ENCODE measurements around the gene COG3.

DNA sequence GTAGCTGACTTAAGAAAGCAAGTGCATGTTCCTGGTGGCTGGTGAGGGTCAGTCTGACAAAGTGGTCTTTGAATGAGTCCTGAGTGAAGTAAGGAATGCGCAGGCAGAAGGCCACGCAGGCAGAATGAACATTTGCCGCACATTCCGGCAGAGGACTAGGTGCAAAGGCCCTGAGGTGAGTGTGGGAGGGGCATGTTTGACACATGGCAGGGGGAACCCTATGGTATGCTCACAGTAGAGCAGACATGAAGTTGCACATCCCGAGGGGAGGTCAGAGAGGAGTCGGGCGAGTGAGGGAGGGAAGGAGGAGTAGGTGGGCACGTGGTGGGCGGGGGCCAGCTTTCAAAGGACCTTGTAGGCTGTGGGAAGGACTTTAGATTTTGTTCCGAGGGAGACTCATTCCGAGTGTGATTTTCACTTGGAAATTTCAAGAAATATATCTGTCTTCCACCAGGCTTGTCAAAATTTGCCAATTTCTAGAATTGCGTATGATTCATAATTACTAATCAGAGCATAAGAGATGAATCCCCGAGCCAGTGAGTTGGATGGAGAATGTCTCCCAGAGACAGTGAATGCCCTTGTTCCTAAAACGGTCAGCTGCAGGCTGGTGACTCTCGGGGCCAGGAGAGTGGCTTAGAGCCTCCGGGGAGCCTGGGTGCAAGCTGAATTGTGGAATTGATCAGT lies 110.5 kb downstream of the COG3 start:
- no peak for TF ChIP-seq EZH2phosphoT487 (IDR thresholded peaks at IDR 0.05; ENCODE audit: insufficient read depth, low read depth)
- TF ChIP-seq EZH2 (IDR thresholded peaks at IDR 0.05; ENCODE audit: insufficient read depth, poor library complexity, severe bottlenecking) = no peak
